K562 (cell line): ENCODE data around the gene SURF4. TPM values are rescaled to one million over a fixed set of nuclear protein-coding genes. Genes with fewer than 3 reads are reported as not detected.

Source experiments
- ATAC-seq: fragments of 200-7000 bp; cut with Tn5 transposase; 3 replicates; pipeline ENCODE4 v1.9.1; 2020; ENCODE audit warnings: moderate library complexity
- BruUV-seq: library from RNA; stranded (reverse); fragments of 400-500 nt; replicated peaks from 2 replicates; lab custom pipeline; 2021; lab: Mats Ljungman, UMichigan
- CTCF ChIA-PET: fragments of 300-600 bp; formaldehyde crosslinking; extraction: SDS; loops from one replicate; lab custom pipeline; 2021; ENCODE audit warnings: low intra/inter-chr PET ratio; lab: Yijun Ruan, JAX
- POLR2A ChIA-PET: fragments of 300-600, 350-650 bp; sonication (Branson Sonifier 250); formaldehyde crosslinking; extraction: SDS; loops from one replicate; lab custom pipeline; 2021; ENCODE audit warnings: antibody characterized with exemption, inconsistent platforms; lab: Yijun Ruan, JAX
- DNase-seq, 4 experiments: peaks; one replicate each; pipeline versions ENCODE4 v3.0.0 to v3.0.0-alpha.2; 2011 to 2018; ENCODE audit warnings: low spot score in 3 of 4, mixed read lengths in 3 of 4; ENCODE audit errors: extremely low read depth in 1 of 4
- FAIRE-seq: peaks from 2 replicates; lab custom pipeline; 2011; peaks lifted over from hg19 to GRCh38; lab: Jason Lieb, UNC
- H2AFZ ChIP-seq: 2 replicates; pipeline ENCODE4 v1.6.0; 2011; ENCODE audit warnings: low read depth, low read length, control low read depth, inconsistent platforms
- H3K27ac ChIP-seq: fragments of 200-600 bp; 3 replicates; pipeline ENCODE4 v1.8.0; 2011; ENCODE audit warnings: low read depth, mild to moderate bottlenecking, control low read depth, inconsistent platforms, low read length, moderate library complexity, mixed read lengths; ENCODE audit errors: extremely low read depth
- H3K27me3 ChIP-seq, 2 experiments: fragments of 300-600 bp in 1 of 2; 2 replicates in 1 of 2; 3 replicates in 1 of 2; pipeline versions ENCODE4 v1.6.0 to v1.8.0; 2011; ENCODE audit warnings: inconsistent platforms in 2 of 2, low read length in 2 of 2, mild to moderate bottlenecking in 1 of 2, mixed read lengths in 1 of 2, moderate library complexity in 1 of 2; ENCODE audit not compliant: control insufficient read depth in 2 of 2, insufficient read depth in 2 of 2
- H3K36me3 ChIP-seq: fragments of 300-600 bp; 3 replicates; pipeline ENCODE4 v1.8.0; 2011; ENCODE audit warnings: mild to moderate bottlenecking, low read length, inconsistent platforms; ENCODE audit not compliant: control insufficient read depth, insufficient read depth
- H3K4me1 ChIP-seq, 2 experiments: fragments of 200-600 bp in 1 of 2; replicated peaks in 1 of 2; 2 replicates in 1 of 2; 3 replicates in 1 of 2; pipeline versions ENCODE4 v1.5.1 to v1.8.0; 2011; ENCODE audit warnings: inconsistent platforms in 2 of 2, low read length in 2 of 2, mild to moderate bottlenecking in 1 of 2, mixed read lengths in 1 of 2, moderate library complexity in 1 of 2; ENCODE audit not compliant: control insufficient read depth in 2 of 2, insufficient read depth in 2 of 2
- H3K4me2 ChIP-seq: 2 replicates; pipeline ENCODE4 v1.6.1; 2011; ENCODE audit warnings: low read length, control low read depth, inconsistent platforms, mixed read lengths; ENCODE audit not compliant: insufficient read depth
- H3K4me3 ChIP-seq: fragments of 200-600 bp; sonication (generic), shearing (Covaris generic); 2 replicates; pipeline ENCODE4 v1.5.1; 2016; ENCODE audit warnings: control low read depth, inconsistent platforms
- H3K79me2 ChIP-seq: fragments of 200-600 bp; 3 replicates; pipeline ENCODE4 v1.8.0; 2011; ENCODE audit warnings: low read length, inconsistent platforms; ENCODE audit not compliant: control insufficient read depth, insufficient read depth
- H3K9ac ChIP-seq, 2 experiments: 2 replicates each; pipeline versions ENCODE4 v1.6.0 to v1.6.1; 2011; ENCODE audit warnings: low read depth in 2 of 2, low read length in 2 of 2, control low read depth in 1 of 2, inconsistent platforms in 1 of 2, mild to moderate bottlenecking in 1 of 2, mixed read lengths in 1 of 2; ENCODE audit not compliant: insufficient read depth in 1 of 2
- H3K9me1 ChIP-seq: one replicate; pipeline ENCODE4 v1.6.0; 2011; ENCODE audit warnings: inconsistent platforms, mild to moderate bottlenecking, low read length, moderate library complexity; ENCODE audit not compliant: control insufficient read depth, insufficient read depth
- H3K9me3 ChIP-seq: replicated peaks from 2 replicates; pipeline ENCODE4 v1.5.1; 2011; ENCODE audit warnings: low read depth, low read length, inconsistent platforms; ENCODE audit not compliant: control insufficient read depth, insufficient read depth
- H4K20me1 ChIP-seq: replicated peaks from 2 replicates; pipeline ENCODE4 v1.6.1; 2011; ENCODE audit warnings: low read length, inconsistent platforms, mixed read lengths; ENCODE audit not compliant: control insufficient read depth, insufficient read depth
- POLR2G ChIP-seq: fragments of 200-400 bp; formaldehyde crosslinking; IDR thresholded peaks from 2 replicates; pipeline ENCODE4 v1.6.1; 2017; ENCODE audit warnings: low read depth, mild to moderate bottlenecking, antibody characterized with exemption, low read length, moderate library complexity
- RBFOX2 ChIP-seq: fragments of 200-400 bp; formaldehyde crosslinking; IDR thresholded peaks from 2 replicates; pipeline ENCODE4 v1.6.1; 2017; ENCODE audit warnings: low read depth, mild to moderate bottlenecking, low read length, moderate library complexity
- ZC3H4 ChIP-seq: sonication (generic); formaldehyde crosslinking; IDR thresholded peaks from 2 replicates; pipeline ENCODE4 v1.9.0; 2021; ENCODE audit warnings: missing genetic modification reagents, borderline replicate concordance
- WGBS: fragments of 100-300 bp; shearing (Covaris generic); methylation state at CpG from one replicate; pipeline ENCODE4 v1.1.6; 2016; ENCODE audit warnings: low coverage, mixed read lengths; ENCODE audit not compliant: insufficient coverage; ENCODE audit errors: missing lambda C conversion rate; 5-methylcytosine and 5-hydroxymethylcytosine counted together
- in situ Hi-C: fragments of 300-500 bp; cut with MboI; formaldehyde crosslinking; loops from 4 replicates; pipeline ENCODE4 v1.15.0; 2018; ENCODE audit warnings: inconsistent platforms, mixed read lengths
- intact Hi-C: fragments of 100-400 bp; cut with micrococcal nuclease; formaldehyde crosslinking; loops from 2 replicates; pipeline ENCODE4 v1.14.2; 2022
- polyA plus RNA-seq, 8 experiments: library from polyadenylated mRNA; depleted of rRNA in 4 of 8; stranded (reverse) in 5 of 8; unstranded in 3 of 8; fragments of >200 nt; fragmentation: Nextera tagmentation in 2 of 8; fragmentation: Illumina TruSeq in 1 of 8; extraction: Ambion mirVana in 2 of 8; extraction: Trizol in 1 of 8; gene quantifications; 2 replicates each; pipeline versions ENCODE4 v1.2.1 to v1.2.3, GENCODE V29; 2011 to 2014; ENCODE audit warnings: inconsistent platforms in 1 of 8, missing spikeins in 1 of 8
- total RNA-seq, 7 experiments: library from RNA; depleted of rRNA in 6 of 7; stranded (reverse); fragments of >200 nt in 6 of 7; fragmentation: Illumina TruSeq in 2 of 7; extraction: Trizol in 2 of 7; gene quantifications; 2 replicates each; pipeline versions ENCODE4 v1.2.1 to v1.2.3, GENCODE V29; 2011 to 2021; ENCODE audit warnings: low replicate concordance in 1 of 7
- TF ChIP-seq, protein P1 (sequence below): IDR thresholded peaks from 2 replicates; pipeline ENCODE4 v1.6.1; 2016; ENCODE audit warnings: missing genetic modification characterization, missing compliant biosample characterization

SURF4 gene
- total and polyA plus RNA-seq, 9 of the 15 experiments (the other 6 are each of a cell fraction or from before 2014, with no cell fraction given): 8.4 to 176 (median 130) TPM

DNA sequence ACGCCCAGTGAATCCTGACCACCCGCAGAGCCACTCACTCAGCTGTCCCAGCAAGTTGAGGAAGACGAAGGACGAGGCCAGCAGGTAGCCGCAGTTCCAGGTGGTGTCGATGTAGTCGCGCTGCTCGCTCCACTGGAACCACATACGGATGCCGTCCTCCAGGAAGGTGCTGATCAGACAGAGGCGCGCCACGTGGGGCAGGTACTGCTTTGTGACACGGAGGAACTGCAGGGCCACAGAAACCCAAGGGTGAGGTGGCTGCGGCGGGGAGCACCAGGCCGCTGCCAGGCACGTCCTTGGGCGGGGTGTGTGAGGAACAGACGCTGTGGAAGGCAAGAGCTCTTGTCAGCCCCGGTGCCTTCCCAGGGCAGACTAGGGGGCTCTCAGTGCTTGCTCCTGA is 8.6 kb downstream of the SURF4 start:
- no peak overlapping the region for H3K4me2 ChIP-seq
- peaks cover 63% of the 10 kb centered on the region for H4K20me1 ChIP-seq
- TF ChIP-seq RBFOX2 (peak; percentile 54; the same call in 1 of the 2 replicates), ZC3H4 (CRISPR knock-in tag) (no peak), POLR2G (peak; percentile 44; the same call in 1 of the 2 replicates)
- H3K27ac ChIP-seq: no peak overlapping the region
- H3K9ac ChIP-seq: no peak overlapping the region
- no TSS peak for BruUV-seq
- H3K9me3 ChIP-seq: no peaks in the 10 kb centered on the region
- no peak for FAIRE-seq
- H2AFZ ChIP-seq: no peak overlapping the region
- H3K4me1 ChIP-seq: peaks cover 16 to 25% of the 10 kb centered on the region in 2 experiments; a peak in 4 of 5 replicates
- DNase-seq: no peak
- no peaks in the 10 kb centered on the region for H3K27me3 ChIP-seq
- H3K4me3 ChIP-seq: no peak overlapping the region
- intact Hi-C loops (no loop called here), in situ Hi-C loops (no loop called here)
- peaks cover 60% of the 10 kb centered on the region for H3K79me2 ChIP-seq
- ChIA-PET POLR2A (interaction anchor here (1.1 to 8.5 kb wide), 3 partner anchors 7 to 12 kb away, joined by 3 to 109 read pairs (median 81); partner anchors contain the start of genes STKLD1, SURF1, SURF2 and SURF4), CTCF (no interaction called here)
- WGBS: 97% methylated on average over 21 of the region's 22 CpGs
- H3K36me3 ChIP-seq: peaks cover 98% of the 10 kb centered on the region
- H3K9me1 ChIP-seq: peaks cover 34% of the 10 kb centered on the region
- ATAC-seq: no peak

DNA sequence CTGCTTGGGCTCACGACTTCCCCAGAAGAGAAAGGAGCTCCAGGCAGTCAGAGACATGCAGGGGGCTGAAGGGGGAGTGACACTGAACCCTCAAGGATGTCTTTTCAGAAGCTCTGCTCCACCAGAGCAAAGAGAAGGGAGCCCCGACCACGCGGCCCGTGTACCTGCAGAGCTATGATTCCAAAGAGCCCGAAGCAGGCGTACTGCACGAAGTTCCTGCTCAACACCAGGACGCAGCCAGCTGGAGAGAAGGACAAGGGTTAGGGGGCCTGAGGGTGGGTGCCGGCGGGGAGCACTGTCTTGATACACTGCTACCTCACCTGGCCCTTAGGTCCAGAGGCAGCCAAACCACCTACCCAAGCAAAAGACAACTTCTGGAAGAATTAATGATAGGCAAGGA is 9.4 kb downstream of the SURF4 start:
- peaks cover 53% of the 10 kb centered on the region for H3K79me2 ChIP-seq
- H3K9me1 ChIP-seq: peaks cover 26% of the 10 kb centered on the region
- no peak overlapping the region for H3K9ac ChIP-seq
- H3K4me3 ChIP-seq: no peak overlapping the region
- H4K20me1 ChIP-seq: peaks cover 59% of the 10 kb centered on the region
- H3K27ac ChIP-seq: no peak overlapping the region; the same call in 2 of the 3 replicates
- no peaks in the 10 kb centered on the region for H3K27me3 ChIP-seq
- TF ChIP-seq, protein P1, sequence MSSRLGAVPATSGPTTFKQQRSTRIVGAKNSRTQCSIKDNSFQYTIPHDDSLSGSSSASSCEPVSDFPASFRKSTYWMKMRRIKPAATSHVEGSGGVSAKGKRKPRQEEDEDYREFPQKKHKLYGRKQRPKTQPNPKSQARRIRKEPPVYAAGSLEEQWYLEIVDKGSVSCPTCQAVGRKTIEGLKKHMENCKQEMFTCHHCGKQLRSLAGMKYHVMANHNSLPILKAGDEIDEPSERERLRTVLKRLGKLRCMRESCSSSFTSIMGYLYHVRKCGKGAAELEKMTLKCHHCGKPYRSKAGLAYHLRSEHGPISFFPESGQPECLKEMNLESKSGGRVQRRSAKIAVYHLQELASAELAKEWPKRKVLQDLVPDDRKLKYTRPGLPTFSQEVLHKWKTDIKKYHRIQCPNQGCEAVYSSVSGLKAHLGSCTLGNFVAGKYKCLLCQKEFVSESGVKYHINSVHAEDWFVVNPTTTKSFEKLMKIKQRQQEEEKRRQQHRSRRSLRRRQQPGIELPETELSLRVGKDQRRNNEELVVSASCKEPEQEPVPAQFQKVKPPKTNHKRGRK (tag): no peak
- intact Hi-C loops: no loop called here
- H3K9me3 ChIP-seq: no peaks in the 10 kb centered on the region
- ATAC-seq: no peak
- in situ Hi-C loops: no loop called here
- POLR2A ChIA-PET: interaction anchor here (0.8 to 6.3 kb wide), 7 partner anchors 8 to 213 kb away, joined by 3 to 81 read pairs (median 4); partner anchors contain the start of genes MED22, RPL7A, STKLD1 and SURF1
- FAIRE-seq: no peak
- DNase-seq: no peak
- CTCF ChIA-PET: no interaction called here
- peaks cover 98% of the 10 kb centered on the region for H3K36me3 ChIP-seq
- H2AFZ ChIP-seq: no peak overlapping the region
- peaks cover 9 to 18% of the 10 kb centered on the region in 2 experiments; a peak in 4 of 5 replicates for H3K4me1 ChIP-seq
- no peak overlapping the region for H3K4me2 ChIP-seq
- BruUV-seq: no TSS peak
- whole genome bisulfite sequencing: 95% methylated on average over 11 of the region's 11 CpGs
